HG03066 (cell line): Measurements from ENCODE around the gene SERPINI1.

Experiments
- ATAC-seq: cut with Tn5 transposase; IDR thresholded peaks from one replicate; pipeline ENCODE4 v1.9.1; 2021; ENCODE audit warnings: low read depth; ENCODE audit not compliant: unreplicated experiment

Gene SERPINI1

GRCh38 chr3:167734498-167735232 lies 856 bp upstream of the SERPINI1 start, which contains the start of gene PDCD10:
Gene PDCD10, minus strand, starts transcription at chr3:167734892. Its CDS starts 14,735 bp downstream, at chr3:167720157.
- ATAC-seq, result peak; percentile 82

GRCh38 chr3:167736264-167736787 lies 805 bp downstream of the SERPINI1 start:
- ATAC-seq, result no peak

- ATAC-seq, result no peak
These were observed 1.5 kb downstream of the SERPINI1 start for GRCh38 chr3:167736997-167737396.

GRCh38 chr3:167738037-167738436 lies 2.5 kb downstream of the SERPINI1 start:
- no peak for ATAC-seq

GRCh38 chr3:167739190-167739810 lies 3.8 kb downstream of the SERPINI1 start:
- ATAC-seq, result no peak

- ATAC-seq, result peak; percentile 89
These were observed 5.6 kb downstream of the SERPINI1 start for GRCh38 chr3:167740961-167741587.

- no peak for ATAC-seq
These were observed 6.8 kb downstream of the SERPINI1 start for GRCh38 chr3:167742338-167742737.

GRCh38 chr3:167743799-167744198 lies 8.3 kb downstream of the SERPINI1 start:
- ATAC-seq, result no peak

GRCh38 chr3:167749209-167749608 lies 13.7 kb downstream of the SERPINI1 start:
- no peak for ATAC-seq

GRCh38 chr3:167749728-167750127 lies 14.2 kb downstream of the SERPINI1 start:
- no peak for ATAC-seq

- peak; percentile 98 for ATAC-seq
These were observed 14.9 kb downstream of the SERPINI1 start for GRCh38 chr3:167750272-167750971.

GRCh38 chr3:167754049-167754448 lies 18.5 kb downstream of the SERPINI1 start:
- no peak for ATAC-seq

GRCh38 chr3:167761302-167761701 lies 25.8 kb downstream of the SERPINI1 start:
- ATAC-seq, result no peak

- ATAC-seq, result no peak
These were observed 26.8 kb downstream of the SERPINI1 start for GRCh38 chr3:167762296-167762695.

- ATAC-seq, result peak; percentile 38
These were observed 37.5 kb downstream of the SERPINI1 start for GRCh38 chr3:167772992-167773391.

GRCh38 chr3:167773584-167773983 lies 38.1 kb downstream of the SERPINI1 start:
- ATAC-seq, result peak; percentile 89

GRCh38 chr3:167776066-167776685 lies 40.7 kb downstream of the SERPINI1 start:
- no peak for ATAC-seq

GRCh38 chr3:167777356-167777755 lies 41.8 kb downstream of the SERPINI1 start:
- no peak for ATAC-seq

- ATAC-seq, result no peak
These were observed 44.8 kb downstream of the SERPINI1 start for GRCh38 chr3:167780214-167780883.

GRCh38 chr3:167783781-167784180 lies 48.3 kb downstream of the SERPINI1 start:
- no peak for ATAC-seq
